Fibroblast of the aortic adventitia (primary cell): ENCODE measurements around the gene INSYN2B. TPM values are rescaled to one million over a fixed set of nuclear protein-coding genes. Genes with fewer than 3 reads are reported as not detected.

ENCODE experiments used
- DNase-seq: peaks from one replicate; pipeline ENCODE4 v3.0.0-alpha.2; 2010; ENCODE audit warnings: low read depth
- H3K4me3 ChIP-seq: 2 replicates; pipeline ENCODE4 v1.5.1; 2011; ENCODE audit warnings: low read depth, mild to moderate bottlenecking, control low read depth, low read length, moderate library complexity
- total RNA-seq: library from RNA; depleted of rRNA; stranded (reverse); fragments of >200 nt; gene quantifications from 2 replicates; pipeline ENCODE4 v1.2.3, GENCODE V29; 2012; ENCODE audit warnings: low replicate concordance
- TF ChIP-seq, protein P1 (sequence below): IDR thresholded peaks from 2 replicates; pipeline ENCODE4 v1.5.1; 2011; ENCODE audit warnings: mild to moderate bottlenecking, low read length, control low read depth, inconsistent platforms; ENCODE audit not compliant: insufficient read depth

Gene INSYN2B
- total RNA-seq, 1 donor = 19.7 TPM

DNA sequence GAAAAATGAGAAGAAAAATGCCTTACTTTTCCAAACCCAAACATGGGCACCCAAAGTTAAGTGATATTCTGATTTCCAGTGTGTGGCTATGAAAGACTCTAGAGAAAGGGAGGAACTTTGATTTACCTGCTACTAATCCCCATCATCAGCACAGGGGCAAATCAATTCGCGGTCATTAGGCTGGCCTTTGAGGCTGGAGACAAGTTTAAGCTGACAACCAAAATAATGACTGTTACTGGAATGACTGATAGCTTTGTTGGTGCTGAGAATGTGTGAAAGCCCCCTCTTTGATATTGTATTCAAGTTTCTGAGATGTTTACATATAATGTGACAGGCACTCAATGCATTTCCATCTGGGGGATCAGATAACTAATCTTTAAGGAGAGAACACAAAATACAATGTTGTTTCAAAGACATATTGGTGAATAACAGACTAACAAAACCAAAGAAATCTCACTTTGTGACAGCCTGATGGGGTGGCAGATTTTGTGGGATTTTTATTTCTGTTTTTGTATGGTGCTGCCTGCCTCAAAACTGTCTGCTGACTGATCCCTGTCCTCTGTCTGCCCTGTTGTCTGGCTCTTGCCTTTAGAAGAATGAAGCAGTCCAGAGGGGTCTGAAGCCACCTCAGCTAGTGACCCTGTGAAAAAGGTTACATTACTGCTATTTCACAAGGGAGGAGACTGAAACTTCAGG is 12.6 kb upstream of the INSYN2B start:
- no peak for DNase-seq
- no peak overlapping the region for H3K4me3 ChIP-seq
- TF ChIP-seq, protein P1, sequence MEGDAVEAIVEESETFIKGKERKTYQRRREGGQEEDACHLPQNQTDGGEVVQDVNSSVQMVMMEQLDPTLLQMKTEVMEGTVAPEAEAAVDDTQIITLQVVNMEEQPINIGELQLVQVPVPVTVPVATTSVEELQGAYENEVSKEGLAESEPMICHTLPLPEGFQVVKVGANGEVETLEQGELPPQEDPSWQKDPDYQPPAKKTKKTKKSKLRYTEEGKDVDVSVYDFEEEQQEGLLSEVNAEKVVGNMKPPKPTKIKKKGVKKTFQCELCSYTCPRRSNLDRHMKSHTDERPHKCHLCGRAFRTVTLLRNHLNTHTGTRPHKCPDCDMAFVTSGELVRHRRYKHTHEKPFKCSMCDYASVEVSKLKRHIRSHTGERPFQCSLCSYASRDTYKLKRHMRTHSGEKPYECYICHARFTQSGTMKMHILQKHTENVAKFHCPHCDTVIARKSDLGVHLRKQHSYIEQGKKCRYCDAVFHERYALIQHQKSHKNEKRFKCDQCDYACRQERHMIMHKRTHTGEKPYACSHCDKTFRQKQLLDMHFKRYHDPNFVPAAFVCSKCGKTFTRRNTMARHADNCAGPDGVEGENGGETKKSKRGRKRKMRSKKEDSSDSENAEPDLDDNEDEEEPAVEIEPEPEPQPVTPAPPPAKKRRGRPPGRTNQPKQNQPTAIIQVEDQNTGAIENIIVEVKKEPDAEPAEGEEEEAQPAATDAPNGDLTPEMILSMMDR = no peak

DNA sequence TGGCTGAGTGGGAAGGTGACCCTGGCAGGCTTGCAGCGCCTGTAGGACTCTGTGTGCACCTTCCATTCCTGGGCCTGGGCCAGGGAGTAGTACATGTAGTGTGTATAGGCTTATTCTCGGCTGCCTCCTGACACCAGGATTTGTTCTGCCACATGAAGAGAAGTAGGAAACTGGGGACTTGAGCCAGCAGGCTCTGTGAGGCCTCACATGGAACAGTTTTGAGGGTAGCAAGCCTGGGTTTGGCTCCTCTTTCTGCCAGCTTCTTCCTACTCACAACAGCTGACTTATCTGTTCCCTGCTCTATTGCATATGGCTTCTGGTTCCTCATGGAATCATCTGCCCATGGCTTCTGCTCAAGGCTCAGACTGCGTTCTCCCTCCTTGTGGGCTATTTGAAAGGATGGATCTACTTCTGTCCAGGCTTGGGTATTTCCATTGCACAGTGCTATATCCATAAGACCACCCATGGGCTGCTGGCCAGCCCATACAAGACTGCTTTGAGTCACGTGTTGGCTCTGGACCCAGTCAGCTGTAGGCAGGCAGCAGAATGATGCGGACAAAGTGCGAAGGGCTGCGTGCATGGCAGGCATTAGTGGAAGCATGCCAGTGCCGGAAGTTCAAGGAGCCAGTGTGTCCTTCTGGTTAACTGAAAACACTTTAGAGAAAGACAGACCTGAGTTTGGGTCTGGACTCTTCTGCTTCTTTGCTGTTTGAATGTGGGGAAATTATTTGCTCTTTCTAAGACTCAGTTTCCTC is 11.0 kb upstream of the INSYN2B start:
- TF ChIP-seq, protein P1 = no peak
- no peak overlapping the region for H3K4me3 ChIP-seq
- no peak for DNase-seq

DNA sequence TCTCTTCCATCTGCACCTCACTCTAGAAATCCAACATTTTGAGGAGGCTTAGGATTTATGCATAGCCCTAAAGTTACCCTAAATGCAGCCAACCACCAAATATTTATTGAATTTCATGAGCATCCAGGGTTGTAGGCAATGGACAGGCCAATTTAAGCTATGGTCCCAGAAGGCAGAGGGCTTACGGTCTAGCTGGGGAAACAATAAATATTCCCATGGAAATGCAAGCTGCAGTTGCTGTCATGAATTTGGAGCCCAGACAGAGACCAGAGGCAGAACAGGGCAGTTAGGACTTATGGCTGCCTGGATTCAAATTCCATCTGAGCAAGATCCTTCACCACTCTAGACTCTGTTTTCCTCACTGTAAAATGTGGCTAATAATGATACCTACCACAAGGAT is 9.1 kb upstream of the INSYN2B start:
- DNase-seq = no peak
- TF ChIP-seq, protein P1 = no peak

DNA sequence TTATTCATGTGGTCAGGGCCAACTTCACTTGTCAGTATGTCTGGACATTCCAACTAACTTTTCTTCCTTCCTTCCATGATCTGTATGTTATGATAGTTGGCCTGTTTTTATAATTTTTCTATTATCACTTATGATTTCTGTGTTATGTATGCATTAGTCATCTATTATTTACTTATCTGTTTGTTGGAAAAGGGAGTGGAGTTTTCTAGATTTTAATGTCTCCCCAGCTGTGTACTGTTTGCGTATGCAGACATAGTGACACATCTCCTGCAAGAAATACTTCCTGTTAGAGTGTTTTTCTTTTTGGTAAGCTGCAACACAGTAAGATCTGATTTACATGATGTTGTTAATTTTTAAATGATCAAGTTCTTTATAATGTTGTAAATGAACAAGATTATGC is 8.7 kb upstream of the INSYN2B start:
- DNase-seq = peak; percentile 43
- TF ChIP-seq, protein P1 = no peak
- no peak overlapping the region for H3K4me3 ChIP-seq

More for the DNA sequence above, 9.1 kb upstream of the INSYN2B start:
- H3K4me3 ChIP-seq = no peak overlapping the region

DNA sequence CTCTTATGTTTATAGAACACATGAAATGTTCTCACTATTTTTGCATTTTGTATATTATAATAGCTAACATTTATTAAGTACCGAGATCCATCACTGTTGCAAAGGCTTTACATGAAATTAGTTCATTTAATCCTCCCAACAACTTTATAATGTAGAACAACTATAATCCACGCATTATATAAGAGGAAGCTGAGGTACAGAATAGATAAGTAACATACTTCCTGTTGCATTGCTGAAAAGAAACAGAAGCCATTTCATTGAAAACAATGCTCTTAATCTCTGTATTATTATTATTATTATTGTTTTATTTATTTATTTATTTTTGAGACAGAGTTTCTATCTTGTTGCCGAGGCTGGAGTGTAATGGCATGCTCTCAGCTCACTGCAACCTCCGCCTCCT is 7.9 kb upstream of the INSYN2B start:
- no peak for DNase-seq
- TF ChIP-seq, protein P1 = no peak
- no peak overlapping the region for H3K4me3 ChIP-seq

DNA sequence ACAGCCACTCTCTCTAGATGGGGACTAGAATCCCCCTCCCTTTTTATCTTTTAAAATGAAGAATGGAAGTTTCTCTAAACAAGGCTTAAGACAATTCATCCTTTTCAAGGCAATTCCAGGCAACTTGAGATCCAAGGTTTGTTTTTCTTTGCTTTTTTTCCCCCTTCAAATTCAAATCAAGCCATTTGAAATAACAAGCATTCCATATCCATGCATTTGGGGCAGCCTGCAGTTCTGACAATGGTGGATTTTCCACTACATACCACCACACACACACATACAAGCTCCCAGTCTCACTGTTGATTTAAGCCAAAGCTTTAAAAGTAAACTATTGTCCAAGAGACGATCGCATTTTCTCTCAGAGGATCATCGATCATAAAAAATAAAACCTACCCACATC is 424 bp downstream of the INSYN2B start:
- TF ChIP-seq, protein P1 = no peak
- peak; percentile 40 for DNase-seq

More for the DNA sequence above, 424 bp downstream of the INSYN2B start:
- H3K4me3 ChIP-seq = peak overlapping the region; percentile 79
